RWPE2 (cell line): ENCODE results near the gene HEATR9.

Experiments
- ATAC-seq: fragments of 200-7000 bp; cut with Tn5 transposase; 3 replicates; pipeline ENCODE4 v1.9.1; 2021; ENCODE audit warnings: low read depth
- DNase-seq: peaks from one replicate; pipeline ENCODE4 v3.0.0-alpha.2; 2020; ENCODE audit warnings: low spot score
- H3K27ac ChIP-seq: fragments of 450-650 bp; 2 replicates; pipeline ENCODE4 v1.5.1; 2017; ENCODE audit warnings: mild to moderate bottlenecking; ENCODE audit not compliant: poor library complexity, severe bottlenecking
- H3K27me3 ChIP-seq: fragments of 250-450 bp; sonication (Bioruptor Pico); 2 replicates; pipeline ENCODE4 v1.5.1; 2021; ENCODE audit warnings: mild to moderate bottlenecking, moderate library complexity; ENCODE audit not compliant: insufficient read depth, poor library complexity, severe bottlenecking
- H3K36me3 ChIP-seq: fragments of 250-450 bp; sonication (Bioruptor Pico); 2 replicates; pipeline ENCODE4 v1.5.1; 2020; ENCODE audit warnings: low read depth, mild to moderate bottlenecking, moderate library complexity
- H3K4me1 ChIP-seq: fragments of 250-450 bp; sonication (Bioruptor Pico); 2 replicates; pipeline ENCODE4 v1.5.1; 2021; ENCODE audit warnings: mild to moderate bottlenecking, moderate library complexity; ENCODE audit not compliant: insufficient read depth, poor library complexity, severe bottlenecking
- H3K4me3 ChIP-seq: fragments of 250-450 bp; sonication (Bioruptor Pico); 2 replicates; pipeline ENCODE4 v1.5.1; 2021; ENCODE audit warnings: mild to moderate bottlenecking, moderate library complexity; ENCODE audit not compliant: severe bottlenecking
- H3K9me3 ChIP-seq: fragments of 250-450 bp; sonication (Bioruptor Pico); 2 replicates; pipeline ENCODE4 v1.5.1; 2021; ENCODE audit warnings: mild to moderate bottlenecking, moderate library complexity; ENCODE audit not compliant: severe bottlenecking
- TF ChIP-seq, protein P1 (sequence below): fragments of 450-650 bp; IDR thresholded peaks from one replicate; pipeline ENCODE4 v1.5.1; 2017; ENCODE audit warnings: mild to moderate bottlenecking, moderate library complexity; ENCODE audit not compliant: poor library complexity, severe bottlenecking

Gene HEATR9

DNA sequence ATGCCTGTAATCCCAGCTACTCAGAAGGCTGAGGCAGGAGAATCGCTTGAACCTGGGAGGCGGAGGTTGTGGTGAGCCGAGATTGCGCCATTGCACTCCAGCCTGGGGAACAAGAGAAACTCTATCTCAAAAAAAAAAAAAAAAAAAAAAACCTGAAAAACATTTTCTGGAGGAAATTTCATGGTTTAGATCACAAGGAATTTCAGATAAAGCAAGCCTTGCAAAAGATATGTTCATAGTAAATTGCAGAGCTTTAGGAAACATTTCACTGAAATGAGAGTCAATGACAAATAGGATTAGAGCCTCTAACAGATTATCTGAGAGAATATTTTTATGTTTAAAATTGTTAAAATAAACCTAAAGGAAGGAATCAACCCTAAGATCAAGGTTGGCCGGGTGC is 56.2 kb downstream of the HEATR9 start:
- no peak for DNase-seq
- TF ChIP-seq, protein P1, sequence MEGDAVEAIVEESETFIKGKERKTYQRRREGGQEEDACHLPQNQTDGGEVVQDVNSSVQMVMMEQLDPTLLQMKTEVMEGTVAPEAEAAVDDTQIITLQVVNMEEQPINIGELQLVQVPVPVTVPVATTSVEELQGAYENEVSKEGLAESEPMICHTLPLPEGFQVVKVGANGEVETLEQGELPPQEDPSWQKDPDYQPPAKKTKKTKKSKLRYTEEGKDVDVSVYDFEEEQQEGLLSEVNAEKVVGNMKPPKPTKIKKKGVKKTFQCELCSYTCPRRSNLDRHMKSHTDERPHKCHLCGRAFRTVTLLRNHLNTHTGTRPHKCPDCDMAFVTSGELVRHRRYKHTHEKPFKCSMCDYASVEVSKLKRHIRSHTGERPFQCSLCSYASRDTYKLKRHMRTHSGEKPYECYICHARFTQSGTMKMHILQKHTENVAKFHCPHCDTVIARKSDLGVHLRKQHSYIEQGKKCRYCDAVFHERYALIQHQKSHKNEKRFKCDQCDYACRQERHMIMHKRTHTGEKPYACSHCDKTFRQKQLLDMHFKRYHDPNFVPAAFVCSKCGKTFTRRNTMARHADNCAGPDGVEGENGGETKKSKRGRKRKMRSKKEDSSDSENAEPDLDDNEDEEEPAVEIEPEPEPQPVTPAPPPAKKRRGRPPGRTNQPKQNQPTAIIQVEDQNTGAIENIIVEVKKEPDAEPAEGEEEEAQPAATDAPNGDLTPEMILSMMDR, result no peak
- peaks cover 24% of the 10 kb centered on the region for H3K4me1 ChIP-seq
- peaks cover 73% of the 10 kb centered on the region for H3K36me3 ChIP-seq
- H3K27me3 ChIP-seq, result no peaks in the 10 kb centered on the region
- no peaks in the 10 kb centered on the region for H3K9me3 ChIP-seq
- no peak overlapping the region for H3K4me3 ChIP-seq
- no peak overlapping the region for H3K27ac ChIP-seq
- no peak for ATAC-seq

DNA sequence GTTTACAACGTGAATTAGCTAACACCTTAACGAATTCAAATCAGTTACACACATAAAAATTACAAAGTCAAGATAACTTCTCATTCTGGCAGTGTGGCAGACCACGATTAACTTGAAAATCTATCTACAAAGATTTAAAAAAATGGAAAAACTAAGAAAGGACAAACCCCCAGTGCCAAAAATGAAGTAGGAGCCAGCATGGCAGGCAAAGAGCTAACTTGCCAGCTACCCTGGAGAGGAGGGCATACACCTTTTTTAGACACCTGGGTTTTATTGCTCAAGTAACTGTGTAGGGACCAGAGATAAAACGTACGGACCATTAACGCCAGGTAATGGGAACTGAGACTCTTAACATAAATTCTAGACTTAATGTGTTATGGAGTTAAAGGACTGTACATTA is 56.9 kb downstream of the HEATR9 start:
- H3K4me1 ChIP-seq, result peaks cover 28% of the 10 kb centered on the region
- ATAC-seq (no peak), DNase-seq (no peak)
- peaks cover 66% of the 10 kb centered on the region for H3K36me3 ChIP-seq
- H3K9me3 ChIP-seq, result no peaks in the 10 kb centered on the region
- H3K27me3 ChIP-seq, result no peaks in the 10 kb centered on the region
- no peak overlapping the region for H3K4me3 ChIP-seq
- TF ChIP-seq, protein P1, result no peak
- H3K27ac ChIP-seq, result no peak overlapping the region

DNA sequence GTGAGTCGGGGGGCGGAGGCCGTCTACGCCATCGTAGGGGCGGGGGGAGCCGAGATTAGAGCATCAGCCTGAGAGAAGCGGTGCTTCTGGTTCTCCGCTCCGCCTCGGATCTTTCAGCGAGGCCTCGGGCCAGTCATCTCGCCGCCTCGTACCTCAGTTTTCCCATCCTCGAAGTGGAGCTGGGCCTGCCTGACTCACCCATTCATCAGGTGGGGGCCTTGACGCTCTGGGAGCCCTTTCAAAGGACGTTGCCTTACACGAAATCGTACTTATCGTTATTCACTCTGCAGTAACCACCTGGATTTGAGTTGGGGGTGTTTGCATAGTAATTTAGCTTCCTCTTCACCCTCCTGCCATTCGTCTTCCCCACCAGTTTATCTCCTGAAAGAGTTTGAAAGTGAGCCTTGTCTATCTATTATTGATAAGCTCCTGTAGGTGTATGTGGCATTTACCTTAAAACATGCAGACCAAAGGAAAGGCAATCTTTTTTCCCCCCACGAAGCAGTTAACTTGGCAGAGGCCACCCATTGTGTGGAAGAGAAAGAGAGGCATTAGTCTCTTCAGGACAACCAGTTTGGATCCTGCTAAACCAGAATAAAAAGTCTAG is 58.7 kb downstream of the HEATR9 start:
- no peak for DNase-seq
- Histone ChIP-seq H3K4me3 (peak overlapping the region; percentile 65), H3K36me3 (peaks cover 48% of the 10 kb centered on the region), H3K9me3 (no peaks in the 10 kb centered on the region), H3K4me1 (peaks cover 28% of the 10 kb centered on the region), H3K27ac (peak overlapping the region; percentile 73), H3K27me3 (no peaks in the 10 kb centered on the region)
- TF ChIP-seq, protein P1, result no peak
- ATAC-seq, result no peak

DNA sequence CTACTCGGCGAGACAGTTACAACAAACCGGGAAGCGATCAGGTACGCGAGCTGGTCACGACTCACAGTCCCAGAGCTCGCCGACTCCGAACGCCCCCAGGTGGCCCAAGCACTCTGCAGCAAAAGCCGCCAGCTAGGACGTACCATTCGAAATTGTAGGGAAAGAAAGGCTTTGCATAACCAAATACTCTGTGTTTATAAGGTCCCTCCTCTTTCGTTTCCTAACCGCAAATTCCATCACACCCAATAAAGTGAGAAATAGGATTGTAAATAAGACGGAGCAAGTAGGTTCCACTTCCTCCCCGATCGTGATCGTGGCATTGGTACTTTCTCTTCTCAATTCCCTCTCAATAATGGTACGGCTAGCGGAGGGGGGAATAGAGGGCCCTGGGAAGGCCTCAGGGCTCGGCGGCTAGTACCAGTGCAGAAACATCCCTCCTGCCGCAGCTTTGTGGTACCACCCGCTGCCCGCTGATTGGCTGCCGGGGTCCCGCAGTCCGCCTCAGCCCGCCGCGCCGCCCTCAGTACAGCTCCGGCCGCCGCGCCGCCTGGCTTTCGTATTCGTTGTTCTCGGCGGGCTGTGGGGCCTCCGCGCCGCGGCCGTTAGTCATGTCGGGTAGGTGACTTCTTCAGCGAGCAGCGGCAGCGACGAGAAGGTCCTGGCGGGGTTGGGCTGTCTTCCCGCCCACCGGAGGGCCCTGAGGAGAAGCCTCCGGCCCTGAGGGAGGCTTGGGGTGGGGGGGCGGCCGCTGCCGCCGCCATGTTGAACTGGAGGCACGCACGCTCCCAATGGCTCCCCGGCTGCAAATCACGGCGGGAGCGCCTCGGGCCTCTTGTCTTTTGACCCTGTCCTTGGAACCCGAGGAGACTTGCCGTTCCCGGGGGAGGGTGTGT is 59.5 kb downstream of the HEATR9 start, which contains the start of gene TAF15:
TAF15 (plus strand) TSS at position 523 of the 893 bp plus-strand sequence; CDS start at position 609, 86 bp downstream.
- peaks cover 28% of the 10 kb centered on the region for H3K4me1 ChIP-seq
- TF ChIP-seq, protein P1, result peak; percentile 91
- H3K4me3 ChIP-seq, result peak within 1 kb of the TSS; percentile 65
- no peaks in the 10 kb centered on the region for H3K27me3 ChIP-seq
- H3K9me3 ChIP-seq, result no peaks in the 10 kb centered on the region
- DNase-seq (peak; percentile 96), ATAC-seq (peak; percentile 93)
- H3K27ac ChIP-seq, result peak within 1 kb of the TSS; percentile 73
- peaks cover 40% of the 10 kb centered on the region for H3K36me3 ChIP-seq
